AG04450 (cell line): ENCODE results near the gene SSH3. TPM values are rescaled to one million over a fixed set of nuclear protein-coding genes. Genes with fewer than 3 reads are reported as not detected.

Source experiments
- CTCF ChIA-PET: fragments of 300-600, 350-600 bp; formaldehyde crosslinking; extraction: SDS; loops from one replicate; lab custom pipeline; 2022; ENCODE audit warnings: antibody characterized with exemption, inconsistent platforms; lab: Charles Lee
- POLR2A ChIA-PET: fragments of 350-600 bp; formaldehyde crosslinking; extraction: SDS; loops from one replicate; lab custom pipeline; 2021; ENCODE audit warnings: antibody characterized with exemption, inconsistent platforms; lab: Yijun Ruan, JAX
- DNase-seq: peaks from one replicate; pipeline ENCODE4 v3.0.0-alpha.2; 2011; ENCODE audit warnings: low read depth, low spot score
- H3K27ac ChIP-seq: one replicate; pipeline ENCODE4 v1.5.1; 2012; ENCODE audit warnings: low read depth, low read length, control low read depth
- H3K27me3 ChIP-seq: one replicate; pipeline ENCODE4 v1.6.0; 2012; ENCODE audit warnings: low read length; ENCODE audit not compliant: control insufficient read depth, insufficient read depth
- H3K4me3 ChIP-seq: 2 replicates; pipeline ENCODE4 v1.5.1; 2011; ENCODE audit warnings: mild to moderate bottlenecking, low read depth, low read length, control low read depth
- H3K9me3 ChIP-seq: 2 replicates; pipeline ENCODE4 v1.5.1; 2012; ENCODE audit warnings: low read length; ENCODE audit not compliant: control insufficient read depth, insufficient read depth
- CTCF ChIP-seq: IDR thresholded peaks from 2 replicates; pipeline ENCODE4 v1.5.1; 2011; ENCODE audit warnings: low read depth, low read length, control low read depth, inconsistent platforms
- polyA plus RNA-seq: library from polyadenylated mRNA; depleted of rRNA; stranded (reverse); fragments of >200 nt; gene quantifications from 2 replicates; pipeline ENCODE4 v1.2.3, GENCODE V29; 2011

SSH3 gene
- polyA plus RNA-seq, 1 experiment = 16.5 TPM

GRCh38 chr11:67295846-67296245, 7.5 kb upstream of the SSH3 start:
- H3K9me3 ChIP-seq = peaks cover 8% of the 10 kb centered on the region
- POLR2A ChIA-PET = no interaction called here
- H3K27me3 ChIP-seq = no peaks in the 10 kb centered on the region
- CTCF ChIA-PET = no interaction called here
- no peak overlapping the region for H3K27ac ChIP-seq
- no peak for TF ChIP-seq CTCF
- DNase-seq = no peak
- H3K4me3 ChIP-seq = no peak overlapping the region

- no peak for DNase-seq
- no peaks in the 10 kb centered on the region for H3K27me3 ChIP-seq
- TF ChIP-seq CTCF = no peak
- ChIA-PET CTCF (interaction anchor here (0.7 to 1.1 kb wide), 3 partner anchors 10 to 37 kb away, joined by 3 to 4 read pairs (median 3); partner anchors contain the start of gene ANKRD13D), POLR2A (no interaction called here)
- H3K4me3 ChIP-seq = no peak overlapping the region
- H3K9me3 ChIP-seq = peaks cover 8% of the 10 kb centered on the region
- H3K27ac ChIP-seq = no peak overlapping the region
Observed at GRCh38 chr11:67298786-67299185, 4.5 kb upstream of the SSH3 start.

- TF ChIP-seq CTCF = no peak
- DNase-seq = no peak
- Histone ChIP-seq H3K27me3 (no peaks in the 10 kb centered on the region), H3K4me3 (no peak overlapping the region), H3K9me3 (peaks cover 8% of the 10 kb centered on the region), H3K27ac (no peak overlapping the region)
- ChIA-PET CTCF (interaction anchor here (1.0 kb wide), 1 partner anchor 11 kb away, joined by 3 read pairs; the partner anchor contains the start of gene ANKRD13D), POLR2A (no interaction called here)
Observed at GRCh38 chr11:67299471-67300191, 3.7 kb upstream of the SSH3 start.

GRCh38 chr11:67300256-67300755, 3.0 kb upstream of the SSH3 start:
- H3K27me3 ChIP-seq = no peaks in the 10 kb centered on the region
- no peak for TF ChIP-seq CTCF
- peaks cover 3% of the 10 kb centered on the region for H3K9me3 ChIP-seq
- CTCF ChIA-PET = interaction anchor here (1.5 kb wide), 1 partner anchor 17 kb away, joined by 3 read pairs; no protein-coding TSS in a partner anchor
- POLR2A ChIA-PET = no interaction called here
- DNase-seq = no peak
- no peak overlapping the region for H3K27ac ChIP-seq
- no peak overlapping the region for H3K4me3 ChIP-seq

- POLR2A ChIA-PET = no interaction called here
- Histone ChIP-seq H3K27me3 (no peaks in the 10 kb centered on the region), H3K4me3 (no peak overlapping the region), H3K27ac (no peak overlapping the region), H3K9me3 (no peaks in the 10 kb centered on the region; the same call in 1 of the 2 replicates)
- no peak for DNase-seq
- CTCF ChIA-PET = interaction anchor here (1.5 kb wide), 1 partner anchor 17 kb away, joined by 3 read pairs; no protein-coding TSS in a partner anchor
- no peak for TF ChIP-seq CTCF
Observed at GRCh38 chr11:67300756-67301312, 2.5 kb upstream of the SSH3 start.
